Neural cell (in vitro differentiated cells): ENCODE measurements around the gene TNNI3. TPM values are rescaled to one million over a fixed set of nuclear protein-coding genes. Genes with fewer than 3 reads are reported as not detected.

Experiments
- H2AFZ ChIP-seq: fragments of 200-600, 300-800 bp; sonication (generic), shearing (Covaris generic); 2 replicates; pipeline ENCODE4 v1.6.0; 2014; ENCODE audit warnings: low read depth, mild to moderate bottlenecking, antibody characterized with exemption, low read length, moderate library complexity
- H3F3A ChIP-seq: fragments of 200-600 bp; shearing (Covaris generic); 2 replicates; pipeline ENCODE4 v1.6.1; 2016; ENCODE audit warnings: mild to moderate bottlenecking, moderate library complexity, mixed read lengths, antibody characterized with exemption, low read length; ENCODE audit not compliant: insufficient read depth, poor library complexity, severe bottlenecking
- H3K27ac ChIP-seq: fragments of 200-600, 300-800 bp; sonication (generic), shearing (Covaris generic); 2 replicates; pipeline ENCODE4 v1.5.1; 2014; ENCODE audit warnings: mild to moderate bottlenecking, low read length, moderate library complexity
- H3K27me3 ChIP-seq: fragments of 300-800, 200-600 bp; sonication (generic), shearing (Covaris generic); 2 replicates; pipeline ENCODE4 v1.6.0; 2014; ENCODE audit warnings: mild to moderate bottlenecking, low read depth, low read length, moderate library complexity; ENCODE audit not compliant: insufficient read depth
- H3K36me3 ChIP-seq: fragments of 300-800, 200-600 bp; sonication (generic), shearing (Covaris generic); 2 replicates; pipeline ENCODE4 v1.5.1; 2014; ENCODE audit warnings: mild to moderate bottlenecking, antibody characterized with exemption, low read length, moderate library complexity; ENCODE audit not compliant: insufficient read depth
- H3K4me2 ChIP-seq: fragments of 300-800, 200-600 bp; sonication (generic), shearing (Covaris generic); 2 replicates; pipeline ENCODE4 v1.6.0; 2014; ENCODE audit warnings: mild to moderate bottlenecking, low read length
- H3K4me3 ChIP-seq: fragments of 300-800, 200-600 bp; sonication (generic), shearing (Covaris generic); 2 replicates; pipeline ENCODE4 v1.5.1; 2014; ENCODE audit warnings: mild to moderate bottlenecking, low read length, moderate library complexity
- H3K79me2 ChIP-seq: fragments of 200-600 bp; shearing (Covaris generic); replicated peaks from 2 replicates; pipeline ENCODE4 v1.6.0; 2014; ENCODE audit warnings: mild to moderate bottlenecking, low read length, moderate library complexity; ENCODE audit not compliant: insufficient read depth
- H3K9ac ChIP-seq: fragments of 300-800, 200-600 bp; sonication (generic), shearing (Covaris generic); 2 replicates; pipeline ENCODE4 v1.6.1; 2016; ENCODE audit warnings: mild to moderate bottlenecking, low read length, mixed read lengths
- H3K9me2 ChIP-seq: fragments of 200-600 bp; shearing (Covaris generic); 2 replicates; pipeline ENCODE4 v1.6.1; 2016; ENCODE audit warnings: mild to moderate bottlenecking, low read length, mixed read lengths; ENCODE audit not compliant: insufficient read depth
- H3K9me3 ChIP-seq: fragments of 200-600, 300-800 bp; sonication (generic), shearing (Covaris generic); 2 replicates; pipeline ENCODE4 v1.6.1; 2016; ENCODE audit warnings: mild to moderate bottlenecking, mixed run types, low read length, moderate library complexity, mixed read lengths
- H4K20me1 ChIP-seq: fragments of 200-600 bp; shearing (Covaris generic); 2 replicates; pipeline ENCODE4 v1.6.1; 2016; ENCODE audit warnings: mild to moderate bottlenecking, mixed run types; ENCODE audit not compliant: insufficient read depth
- CTCF ChIP-seq: fragments of 450-650 bp; IDR thresholded peaks from 2 replicates; pipeline ENCODE4 v1.5.1; 2014; ENCODE audit warnings: antibody characterized with exemption, mild to moderate bottlenecking, moderate library complexity; ENCODE audit not compliant: poor library complexity, severe bottlenecking
- EP300 ChIP-seq: fragments of 450-650 bp; conservative IDR thresholded peaks from 2 replicates; pipeline ENCODE4 v1.6.1; 2014; ENCODE audit warnings: antibody characterized with exemption, mild to moderate bottlenecking, moderate library complexity; ENCODE audit not compliant: poor library complexity, severe bottlenecking
- EZH2 ChIP-seq: fragments of 200-600, 300-800 bp; shearing (Covaris generic), sonication (generic); IDR thresholded peaks from 2 replicates; pipeline ENCODE4 v1.6.1; 2014; ENCODE audit warnings: antibody characterized with exemption, low read length, borderline replicate concordance, mild to moderate bottlenecking; ENCODE audit not compliant: insufficient read depth, poor library complexity, severe bottlenecking
- MXI1 ChIP-seq: fragments of 450-650 bp; conservative IDR thresholded peaks from 2 replicates; pipeline ENCODE4 v1.6.1; 2014; ENCODE audit warnings: antibody characterized with exemption, mild to moderate bottlenecking; ENCODE audit not compliant: poor library complexity, severe bottlenecking
- POLR2AphosphoS5 ChIP-seq: IDR thresholded peaks from 2 replicates; pipeline ENCODE4 v1.6.1; 2012
- RAD21 ChIP-seq: fragments of 450-650 bp; conservative IDR thresholded peaks from 2 replicates; pipeline ENCODE4 v1.6.1; 2014; ENCODE audit warnings: antibody characterized with exemption, mild to moderate bottlenecking, moderate library complexity
- SMC3 ChIP-seq: fragments of 450-650 bp; conservative IDR thresholded peaks from 2 replicates; pipeline ENCODE4 v1.6.1; 2014; ENCODE audit warnings: antibody characterized with exemption, mild to moderate bottlenecking, moderate library complexity; ENCODE audit not compliant: poor library complexity
- TAF1 ChIP-seq: IDR thresholded peaks from 2 replicates; pipeline ENCODE4 v1.6.1; 2012; ENCODE audit warnings: low read depth
- polyA plus RNA-seq: library from polyadenylated mRNA; depleted of rRNA; stranded (reverse); fragments of >200 nt; gene quantifications from 2 replicates; pipeline ENCODE4 v1.2.3, GENCODE V29; 2014
- TF ChIP-seq, protein P1 (sequence below): IDR thresholded peaks from 2 replicates; pipeline ENCODE4 v1.6.1; 2012; ENCODE audit warnings: borderline replicate concordance

Gene TNNI3
- polyA plus RNA-seq, 1 donor from 2014 or later: 22.5 TPM

DNA sequence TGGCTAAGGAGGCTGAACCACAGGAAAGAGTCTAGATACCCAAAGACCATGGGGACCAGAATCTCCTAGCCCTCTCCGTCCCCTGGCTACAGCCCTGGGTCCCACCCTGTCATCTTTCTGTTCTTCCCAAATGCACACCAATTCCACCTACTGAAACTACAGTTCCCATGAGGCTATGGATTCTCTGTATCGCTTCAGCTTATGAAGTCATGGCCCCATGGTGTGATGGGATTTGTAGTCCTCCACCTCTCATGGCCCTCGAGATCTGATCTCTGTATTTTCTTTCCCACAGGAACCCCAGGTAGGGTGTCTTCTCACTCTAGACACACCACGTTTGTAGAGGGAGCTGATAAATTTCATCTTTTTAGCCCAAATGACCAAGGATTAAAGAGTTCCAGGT lies 40.0 kb upstream of the TNNI3 start:
- no peaks in the 10 kb centered on the region for H3F3A ChIP-seq
- no peaks in the 10 kb centered on the region for H3K9me2 ChIP-seq
- H4K20me1 ChIP-seq: no peaks in the 10 kb centered on the region
- no peaks in the 10 kb centered on the region for H3K79me2 ChIP-seq
- H3K4me2 ChIP-seq: no peak overlapping the region
- no peak overlapping the region for H3K4me3 ChIP-seq
- TF ChIP-seq RAD21 (no peak), CTCF (no peak)
- H3K9me3 ChIP-seq: no peaks in the 10 kb centered on the region
- no peaks in the 10 kb centered on the region for H3K36me3 ChIP-seq
- no peak overlapping the region for H3K9ac ChIP-seq
- H3K27ac ChIP-seq: no peak overlapping the region
- H3K27me3 ChIP-seq: no peaks in the 10 kb centered on the region
- H2AFZ ChIP-seq: no peak overlapping the region

- H3F3A ChIP-seq: no peaks in the 10 kb centered on the region
- no peaks in the 10 kb centered on the region for H3K79me2 ChIP-seq
- H3K27ac ChIP-seq: no peak overlapping the region
- H3K9ac ChIP-seq: no peak overlapping the region
- H3K4me2 ChIP-seq: no peak overlapping the region
- H4K20me1 ChIP-seq: no peaks in the 10 kb centered on the region
- no peak overlapping the region for H3K4me3 ChIP-seq
- H3K9me3 ChIP-seq: no peaks in the 10 kb centered on the region
- H3K27me3 ChIP-seq: no peaks in the 10 kb centered on the region
- no peak overlapping the region for H2AFZ ChIP-seq
- no peak for TF ChIP-seq CTCF
- no peaks in the 10 kb centered on the region for H3K9me2 ChIP-seq
- H3K36me3 ChIP-seq: no peaks in the 10 kb centered on the region
Observed at GRCh38 chr19:55196803-55197202, 39.3 kb upstream of the TNNI3 start.

DNA sequence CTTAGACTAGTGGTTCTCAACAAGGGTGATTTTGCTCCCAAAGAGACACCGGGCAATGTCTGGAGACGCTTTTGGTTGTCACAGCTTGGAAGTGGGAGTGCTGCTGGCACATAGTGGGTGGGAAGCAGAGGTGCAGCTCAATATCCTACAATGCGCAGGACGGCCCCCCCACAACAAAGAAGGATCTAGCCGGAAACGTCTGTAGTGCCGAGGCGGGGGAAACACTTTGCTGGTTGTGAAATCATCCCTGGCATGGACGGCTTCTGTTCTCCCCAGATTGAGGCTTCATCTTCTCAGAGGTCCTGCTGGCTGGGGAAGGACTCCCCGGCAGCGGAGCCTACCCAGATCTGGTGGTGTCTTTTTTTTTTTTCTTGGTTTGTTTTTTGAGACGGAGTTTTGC lies 35.9 kb upstream of the TNNI3 start:
- TF ChIP-seq, protein P1, sequence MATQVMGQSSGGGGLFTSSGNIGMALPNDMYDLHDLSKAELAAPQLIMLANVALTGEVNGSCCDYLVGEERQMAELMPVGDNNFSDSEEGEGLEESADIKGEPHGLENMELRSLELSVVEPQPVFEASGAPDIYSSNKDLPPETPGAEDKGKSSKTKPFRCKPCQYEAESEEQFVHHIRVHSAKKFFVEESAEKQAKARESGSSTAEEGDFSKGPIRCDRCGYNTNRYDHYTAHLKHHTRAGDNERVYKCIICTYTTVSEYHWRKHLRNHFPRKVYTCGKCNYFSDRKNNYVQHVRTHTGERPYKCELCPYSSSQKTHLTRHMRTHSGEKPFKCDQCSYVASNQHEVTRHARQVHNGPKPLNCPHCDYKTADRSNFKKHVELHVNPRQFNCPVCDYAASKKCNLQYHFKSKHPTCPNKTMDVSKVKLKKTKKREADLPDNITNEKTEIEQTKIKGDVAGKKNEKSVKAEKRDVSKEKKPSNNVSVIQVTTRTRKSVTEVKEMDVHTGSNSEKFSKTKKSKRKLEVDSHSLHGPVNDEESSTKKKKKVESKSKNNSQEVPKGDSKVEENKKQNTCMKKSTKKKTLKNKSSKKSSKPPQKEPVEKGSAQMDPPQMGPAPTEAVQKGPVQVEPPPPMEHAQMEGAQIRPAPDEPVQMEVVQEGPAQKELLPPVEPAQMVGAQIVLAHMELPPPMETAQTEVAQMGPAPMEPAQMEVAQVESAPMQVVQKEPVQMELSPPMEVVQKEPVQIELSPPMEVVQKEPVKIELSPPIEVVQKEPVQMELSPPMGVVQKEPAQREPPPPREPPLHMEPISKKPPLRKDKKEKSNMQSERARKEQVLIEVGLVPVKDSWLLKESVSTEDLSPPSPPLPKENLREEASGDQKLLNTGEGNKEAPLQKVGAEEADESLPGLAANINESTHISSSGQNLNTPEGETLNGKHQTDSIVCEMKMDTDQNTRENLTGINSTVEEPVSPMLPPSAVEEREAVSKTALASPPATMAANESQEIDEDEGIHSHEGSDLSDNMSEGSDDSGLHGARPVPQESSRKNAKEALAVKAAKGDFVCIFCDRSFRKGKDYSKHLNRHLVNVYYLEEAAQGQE: no peak
- TF ChIP-seq SMC3: no peak
- TF ChIP-seq TAF1: no peak
- no peak for TF ChIP-seq EZH2
- no peak for TF ChIP-seq POLR2AphosphoS5
- no peak for TF ChIP-seq CTCF
- TF ChIP-seq EP300: no peak
- no peak for TF ChIP-seq RAD21
- TF ChIP-seq MXI1: no peak
- Histone ChIP-seq H3K36me3 (no peaks in the 10 kb centered on the region), H3K79me2 (no peaks in the 10 kb centered on the region), H3K4me3 (no peak overlapping the region), H3F3A (no peaks in the 10 kb centered on the region), H2AFZ (no peak overlapping the region), H3K9me3 (no peaks in the 10 kb centered on the region), H3K4me2 (no peak overlapping the region), H4K20me1 (no peaks in the 10 kb centered on the region), H3K9ac (no peak overlapping the region), H3K9me2 (no peaks in the 10 kb centered on the region), H3K27ac (no peak overlapping the region), H3K27me3 (no peaks in the 10 kb centered on the region)
